ENCODE results near the gene NAA20. TPM values are rescaled to one million over a fixed set of nuclear protein-coding genes. Genes with fewer than 3 reads are reported as not detected.

NAA20 gene, protein sequence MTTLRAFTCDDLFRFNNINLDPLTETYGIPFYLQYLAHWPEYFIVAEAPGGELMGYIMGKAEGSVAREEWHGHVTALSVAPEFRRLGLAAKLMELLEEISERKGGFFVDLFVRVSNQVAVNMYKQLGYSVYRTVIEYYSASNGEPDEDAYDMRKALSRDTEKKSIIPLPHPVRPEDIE
- total RNA-seq, result 10 to 100 TPM; 50.5 to 67.5 TPM

DNA sequence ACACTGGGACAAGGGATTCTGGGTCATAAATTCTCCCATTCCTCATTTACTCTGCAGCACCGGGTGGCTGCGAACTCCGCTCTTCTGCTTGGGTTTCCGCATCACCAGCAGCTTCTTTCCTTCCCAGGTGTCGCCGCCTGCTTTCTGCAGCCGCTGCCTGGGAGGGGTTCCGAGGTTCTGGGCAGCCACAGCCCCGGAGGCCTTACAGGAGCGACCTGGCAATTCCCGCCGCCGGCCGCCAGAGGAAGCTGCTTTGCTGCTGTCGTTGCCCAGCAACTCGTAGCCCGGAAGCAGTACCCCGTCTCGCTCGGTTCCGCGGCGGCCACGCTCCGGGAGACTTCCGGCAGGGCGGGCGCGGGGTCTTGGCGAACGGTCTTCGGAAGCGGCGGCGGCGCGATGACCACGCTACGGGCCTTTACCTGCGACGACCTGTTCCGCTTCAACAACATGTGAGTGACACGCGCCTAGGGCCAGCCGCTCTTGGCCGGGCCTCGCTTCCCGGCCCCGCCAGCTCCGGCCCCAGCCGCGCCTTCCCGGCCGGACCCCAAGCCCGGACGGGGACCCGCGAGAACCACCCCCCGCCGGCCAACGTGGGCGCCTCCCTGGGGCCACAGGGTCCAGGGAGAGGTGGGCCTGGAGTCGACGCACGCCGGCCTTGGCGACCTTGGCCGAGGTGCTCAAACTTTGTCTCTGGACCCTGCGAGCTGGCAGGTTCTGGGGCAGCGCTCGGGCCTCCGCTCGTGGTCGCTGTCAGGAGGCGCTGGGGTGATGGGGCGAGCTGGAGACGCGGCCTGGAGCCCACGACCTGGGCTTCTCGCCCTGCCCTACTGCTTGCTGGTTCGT lies at the start of gene NAA20:
Gene NAA20 (plus strand): TSS at position 362 of the 843 bp plus-strand sequence. CDS start 35 bp downstream, at position 397.
- Mint-ChIP-seq H3K9me3 (no peaks in the 10 kb centered on the region), H3K36me3 (peaks cover 17 to 22% of the 10 kb centered on the region in 2 donors), H3K27ac (peak within 1 kb of the TSS; percentile 88 to 95)
- DNase-seq (ENCODE audit: low spot score in 2 of 2) (peak; percentile 89 to 90), ATAC-seq (peak; percentile 99)

DNA sequence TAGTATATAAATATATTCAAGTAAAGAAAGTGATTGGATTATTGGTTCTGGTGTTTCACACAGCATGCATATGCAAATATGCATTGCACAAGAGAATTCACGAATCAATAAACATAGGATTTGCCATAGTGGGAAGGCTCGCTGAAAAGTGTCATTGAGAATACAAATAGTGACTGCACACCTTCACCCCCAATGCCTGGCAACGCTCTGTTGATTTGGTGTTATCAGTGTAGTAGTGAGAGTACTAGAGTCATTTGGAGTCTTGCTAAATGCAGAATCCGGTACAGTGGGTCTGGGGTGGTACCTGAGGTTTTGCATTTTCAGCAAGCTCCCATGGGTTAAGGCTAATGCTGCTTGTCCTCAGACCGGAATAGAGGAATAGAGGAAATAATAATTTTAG lies 49.7 kb upstream of the NAA20 start:
- H3K9me3 Mint-ChIP-seq, result no peaks in the 10 kb centered on the region
- no peak for ATAC-seq

DNA sequence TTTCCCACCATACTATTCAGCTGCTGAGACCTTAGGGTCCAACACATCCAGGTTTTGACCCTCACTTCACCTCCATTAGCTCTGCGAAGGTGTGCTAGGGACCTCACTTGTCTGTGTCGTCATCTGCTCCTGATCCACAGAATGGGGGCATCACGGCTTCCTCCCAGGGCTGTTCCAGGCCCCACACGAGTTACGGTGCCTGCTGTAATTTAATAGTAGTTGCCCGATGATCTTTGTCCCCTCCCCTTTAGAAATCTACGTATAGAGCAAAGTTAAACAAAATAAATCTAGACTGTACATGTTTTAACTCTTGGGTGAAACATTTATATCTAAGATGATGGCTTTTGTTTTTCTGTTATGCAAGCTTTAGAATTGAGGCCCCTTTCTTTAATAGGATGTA lies 49.1 kb upstream of the NAA20 start:
- ATAC-seq, result no peak
- DNase-seq (ENCODE audit: low spot score in 2 of 2), result no peak
- Mint-ChIP-seq H3K36me3 (no peaks in the 10 kb centered on the region), H3K27ac (no peak overlapping the region), H3K9me3 (no peaks in the 10 kb centered on the region)

More for the DNA sequence above, 49.7 kb upstream of the NAA20 start:
- DNase-seq (ENCODE audit: low spot score in 2 of 2), result no peak
- no peaks in the 10 kb centered on the region for H3K36me3 Mint-ChIP-seq
- H3K27ac Mint-ChIP-seq, result no peak overlapping the region

DNA sequence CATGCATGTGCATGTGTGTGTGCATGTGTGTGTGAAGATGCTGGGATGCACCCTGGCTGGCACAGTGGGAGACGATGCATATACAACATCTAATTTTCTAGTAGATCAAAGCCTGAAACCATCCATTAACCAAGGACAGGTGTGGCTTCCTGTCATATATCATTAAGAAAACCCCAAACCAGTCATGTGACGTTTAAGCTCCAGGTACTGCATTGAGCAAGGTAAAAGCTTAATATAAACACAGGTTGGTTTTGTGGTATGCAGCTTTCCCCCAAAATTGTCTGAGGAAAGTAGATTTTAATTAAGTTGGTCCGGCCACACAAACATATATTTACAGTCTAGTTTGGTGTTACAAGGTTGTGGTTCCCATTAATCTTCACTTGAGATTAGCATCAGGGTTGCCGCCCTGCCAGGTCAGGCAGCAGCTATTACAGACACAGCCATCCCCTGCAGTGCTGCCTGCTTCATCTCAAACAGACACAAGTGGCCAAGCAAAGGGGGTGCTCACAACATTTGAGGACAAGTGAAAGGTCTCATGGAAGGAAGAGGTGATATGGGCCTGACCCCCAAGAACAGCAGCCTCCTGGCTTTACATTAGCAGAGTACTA lies 48.6 kb upstream of the NAA20 start:
- no peak overlapping the region for H3K27ac Mint-ChIP-seq

DNA sequence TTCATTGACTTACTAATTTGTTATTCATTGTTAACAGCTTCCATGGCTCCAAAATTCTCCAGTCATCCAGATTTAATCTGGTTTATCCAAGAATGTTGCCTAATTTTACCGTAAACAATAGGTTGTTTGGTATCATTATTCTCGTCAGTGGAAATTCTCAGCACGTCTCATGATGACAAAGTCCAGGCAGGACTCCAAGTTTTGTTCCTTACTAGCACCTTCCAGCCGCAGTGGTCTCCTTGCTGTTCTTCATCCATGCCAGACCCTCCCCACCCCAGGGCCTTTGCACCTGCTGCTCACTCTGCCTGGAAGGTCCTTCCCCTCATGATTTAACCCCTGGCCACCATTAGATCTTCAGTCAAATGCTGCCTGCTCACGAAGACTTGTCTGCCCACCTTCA lies 48.1 kb upstream of the NAA20 start:
- no peak for ATAC-seq
- no peaks in the 10 kb centered on the region for H3K36me3 Mint-ChIP-seq
- H3K9me3 Mint-ChIP-seq, result no peaks in the 10 kb centered on the region
- no peak for DNase-seq (ENCODE audit: low spot score in 2 of 2)
- H3K27ac Mint-ChIP-seq, result no peak overlapping the region

More for the DNA sequence above, 48.6 kb upstream of the NAA20 start:
- DNase-seq (ENCODE audit: low spot score in 2 of 2) (no peak), ATAC-seq (no peak)
- Mint-ChIP-seq H3K36me3 (no peaks in the 10 kb centered on the region), H3K9me3 (no peaks in the 10 kb centered on the region)

DNA sequence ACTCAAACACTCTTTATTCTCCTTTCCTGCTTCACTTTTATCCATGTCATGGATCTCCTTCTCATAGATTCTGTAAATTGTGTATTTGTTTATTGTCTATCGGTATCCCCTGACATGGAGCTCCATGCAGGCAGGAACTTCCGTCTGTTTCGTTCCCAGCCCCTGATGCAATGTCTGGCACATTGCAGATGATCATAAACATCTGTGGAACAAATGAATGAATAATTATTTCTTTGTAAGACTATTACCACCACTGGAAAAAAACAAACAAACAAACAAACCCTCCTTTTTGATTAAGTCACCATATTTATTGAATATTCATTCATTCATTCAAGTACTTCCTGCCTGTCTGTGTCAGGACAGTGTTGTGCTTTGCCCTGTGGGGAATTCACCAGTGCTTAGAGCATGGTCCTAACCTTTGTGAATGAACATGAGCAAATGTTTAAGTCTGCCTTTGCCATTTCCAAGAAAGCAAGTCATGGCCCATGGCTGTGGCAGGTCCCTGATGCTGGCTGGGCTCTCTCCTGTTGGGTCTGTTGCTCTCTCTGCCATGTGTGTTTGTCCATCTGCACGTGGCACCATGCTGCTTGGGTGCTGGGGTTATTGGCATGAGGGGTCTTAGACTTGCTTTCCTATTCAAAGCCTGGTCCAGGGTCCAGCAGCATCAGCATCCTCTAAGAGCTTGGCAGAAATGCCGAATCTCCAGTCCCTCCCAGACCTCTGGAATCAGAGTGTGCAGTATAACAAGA lies 47.5 kb upstream of the NAA20 start:
- Mint-ChIP-seq H3K36me3 (no peaks in the 10 kb centered on the region), H3K9me3 (no peaks in the 10 kb centered on the region), H3K27ac (no peak overlapping the region)
- ATAC-seq (no peak), DNase-seq (ENCODE audit: low spot score in 2 of 2) (no peak)

DNA sequence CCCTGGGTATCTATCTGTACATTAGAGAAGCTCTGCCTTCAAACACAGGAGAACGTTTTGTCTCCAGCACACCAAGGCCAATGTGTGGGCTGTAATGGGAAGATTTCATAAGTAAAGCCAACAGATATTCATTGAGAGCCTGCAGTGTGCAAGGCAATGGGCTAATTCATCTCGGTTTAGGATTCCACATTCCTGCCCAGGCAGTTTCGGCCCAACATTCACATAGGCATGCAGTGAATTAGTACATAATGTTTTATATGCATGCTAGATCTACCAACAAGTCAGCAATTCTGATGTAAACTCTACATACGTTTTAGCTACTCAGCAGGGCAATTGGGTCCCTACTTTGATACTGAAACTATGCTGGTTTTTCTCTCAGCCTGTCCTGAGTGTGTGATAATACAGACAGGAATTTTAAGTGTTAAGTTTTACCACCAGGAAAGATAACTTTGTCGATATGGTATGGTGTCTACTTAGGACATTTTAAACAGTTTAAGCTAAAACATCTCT lies 46.9 kb upstream of the NAA20 start:
- no peaks in the 10 kb centered on the region for H3K9me3 Mint-ChIP-seq
- H3K27ac Mint-ChIP-seq, result no peak overlapping the region
- no peak for DNase-seq (ENCODE audit: low spot score in 2 of 2)
- ATAC-seq, result no peak
- no peaks in the 10 kb centered on the region for H3K36me3 Mint-ChIP-seq

DNA sequence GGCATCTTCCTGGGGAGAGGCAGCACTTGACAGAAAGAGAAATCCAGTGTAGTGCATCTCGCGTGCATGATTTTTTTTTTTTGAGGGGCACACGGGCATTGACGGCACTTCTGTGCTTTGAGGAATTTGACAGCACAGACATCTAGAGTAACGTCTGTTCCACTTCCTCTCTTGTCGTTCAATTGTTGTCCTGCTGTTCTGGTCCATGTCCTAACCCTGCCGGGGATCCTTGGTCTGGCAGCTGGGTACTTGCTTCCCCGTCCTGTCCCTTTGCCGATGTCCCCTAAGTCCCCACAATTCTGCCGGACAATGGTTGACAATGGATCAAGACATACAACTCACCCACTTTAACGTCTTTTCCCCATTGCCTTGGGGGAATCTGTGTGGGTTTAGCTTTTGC lies 46.0 kb upstream of the NAA20 start:
- no peaks in the 10 kb centered on the region for H3K9me3 Mint-ChIP-seq
- H3K27ac Mint-ChIP-seq, result no peak overlapping the region
- H3K36me3 Mint-ChIP-seq, result no peaks in the 10 kb centered on the region
- DNase-seq (ENCODE audit: low spot score in 2 of 2) (no peak), ATAC-seq (no peak)

DNA sequence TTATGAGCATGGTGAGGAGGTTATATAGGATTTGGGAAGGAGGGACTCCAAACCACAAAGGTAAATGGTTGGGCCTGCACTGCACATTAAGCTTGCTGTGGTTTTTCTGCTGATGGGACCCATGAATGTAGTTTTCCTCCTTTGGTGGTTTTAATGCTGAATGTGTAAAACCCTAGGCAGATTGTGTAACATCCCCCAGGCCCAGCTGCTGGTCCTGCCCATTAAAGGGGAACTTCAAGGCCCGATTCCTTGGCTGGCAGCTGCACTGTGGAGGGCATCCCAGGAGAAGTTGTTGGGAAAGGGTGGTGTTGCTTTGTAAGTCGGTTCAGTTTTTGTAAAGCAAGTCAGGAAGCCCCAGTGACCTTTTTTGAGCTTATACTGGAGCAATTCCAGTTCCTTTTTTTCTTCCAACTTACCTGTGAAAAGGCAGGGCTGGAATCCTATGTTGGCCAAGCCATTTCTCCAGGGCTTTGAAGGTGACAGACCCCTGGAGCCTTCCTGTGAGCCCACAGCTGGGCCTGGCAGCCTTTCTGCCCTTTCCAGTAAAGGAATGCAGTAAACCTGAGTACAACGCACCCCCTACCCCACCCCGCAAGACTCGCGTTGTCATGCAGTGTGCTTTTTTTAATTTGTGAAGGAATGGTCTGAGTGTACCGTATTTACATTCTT lies 43.1 kb upstream of the NAA20 start:
- Mint-ChIP-seq H3K36me3 (no peaks in the 10 kb centered on the region), H3K27ac (no peak overlapping the region), H3K9me3 (no peaks in the 10 kb centered on the region)
- DNase-seq (ENCODE audit: low spot score in 2 of 2) (no peak), ATAC-seq (no peak)

DNA sequence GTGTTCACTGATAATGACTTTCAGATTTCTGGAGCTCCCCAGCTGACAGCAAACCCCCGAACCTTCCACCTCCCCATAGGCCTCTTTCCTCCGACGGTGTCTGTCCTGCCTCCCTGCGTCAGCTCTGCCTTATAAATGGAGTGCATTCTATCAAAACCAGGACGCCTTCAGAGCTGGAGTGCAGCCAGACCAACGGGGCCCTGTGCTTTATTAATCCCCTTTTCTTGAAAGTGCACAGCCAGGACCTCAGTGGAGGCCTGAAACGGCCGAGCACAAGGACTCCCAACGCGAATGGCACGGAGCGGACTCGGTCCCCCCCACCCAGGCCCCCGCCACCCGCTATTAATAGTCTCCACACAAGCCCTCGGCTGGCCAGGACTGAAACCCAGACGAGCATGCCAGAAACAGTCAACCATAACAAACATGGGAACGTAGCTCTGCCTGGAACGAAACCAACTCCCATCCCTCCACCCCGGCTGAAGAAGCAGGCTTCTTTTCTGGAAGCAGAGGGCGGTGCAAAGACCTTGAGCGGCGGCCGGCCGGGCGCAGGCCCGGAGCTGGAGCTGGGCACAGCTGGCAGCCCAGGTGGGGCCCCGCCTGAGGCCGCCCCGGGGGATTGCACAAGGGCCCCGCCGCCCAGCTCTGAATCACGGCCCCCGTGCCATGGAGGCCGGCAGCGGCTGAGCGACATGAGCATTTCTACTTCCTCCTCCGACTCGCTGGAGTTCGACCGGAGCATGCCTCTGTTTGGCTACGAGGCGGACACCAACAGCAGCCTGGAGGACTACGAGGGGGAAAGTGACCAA lies 42.3 kb upstream of the NAA20 start:
- H3K36me3 Mint-ChIP-seq, result no peaks in the 10 kb centered on the region
- no peak for DNase-seq (ENCODE audit: low spot score in 2 of 2)
- ATAC-seq, result no peak
- H3K9me3 Mint-ChIP-seq, result no peaks in the 10 kb centered on the region
- no peak overlapping the region for H3K27ac Mint-ChIP-seq

DNA sequence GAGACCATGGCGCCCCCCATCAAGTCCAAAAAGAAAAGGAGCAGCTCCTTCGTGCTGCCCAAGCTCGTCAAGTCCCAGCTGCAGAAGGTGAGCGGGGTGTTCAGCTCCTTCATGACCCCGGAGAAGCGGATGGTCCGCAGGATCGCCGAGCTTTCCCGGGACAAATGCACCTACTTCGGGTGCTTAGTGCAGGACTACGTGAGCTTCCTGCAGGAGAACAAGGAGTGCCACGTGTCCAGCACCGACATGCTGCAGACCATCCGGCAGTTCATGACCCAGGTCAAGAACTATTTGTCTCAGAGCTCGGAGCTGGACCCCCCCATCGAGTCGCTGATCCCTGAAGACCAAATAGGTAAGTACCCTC lies 41.7 kb upstream of the NAA20 start:
- no peak overlapping the region for H3K27ac Mint-ChIP-seq
- no peaks in the 10 kb centered on the region for H3K36me3 Mint-ChIP-seq
- DNase-seq (ENCODE audit: low spot score in 2 of 2) (no peak), ATAC-seq (no peak)
- no peaks in the 10 kb centered on the region for H3K9me3 Mint-ChIP-seq

DNA sequence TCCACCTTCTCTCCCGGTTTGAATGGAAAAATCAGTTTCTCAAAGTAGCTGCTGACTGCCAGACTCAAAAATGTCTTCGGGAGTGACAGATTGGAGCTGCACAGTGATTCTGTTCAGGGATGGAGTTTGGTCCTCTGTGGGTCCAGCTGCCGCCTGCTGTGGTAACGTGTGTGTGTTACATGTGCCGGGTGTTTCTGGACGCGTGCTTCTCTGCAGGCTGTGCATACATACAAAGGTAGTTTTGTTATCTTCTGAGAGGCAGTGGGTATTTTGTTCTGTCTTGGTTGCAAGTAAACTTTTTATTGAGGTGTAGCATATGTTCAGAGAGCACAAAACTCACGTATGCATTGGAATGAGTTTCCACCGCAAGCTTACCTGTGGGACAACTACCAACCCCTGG lies 41.3 kb upstream of the NAA20 start:
- ATAC-seq (no peak), DNase-seq (ENCODE audit: low spot score in 2 of 2) (no peak)
- Mint-ChIP-seq H3K27ac (no peak overlapping the region), H3K9me3 (no peaks in the 10 kb centered on the region), H3K36me3 (no peaks in the 10 kb centered on the region)

DNA sequence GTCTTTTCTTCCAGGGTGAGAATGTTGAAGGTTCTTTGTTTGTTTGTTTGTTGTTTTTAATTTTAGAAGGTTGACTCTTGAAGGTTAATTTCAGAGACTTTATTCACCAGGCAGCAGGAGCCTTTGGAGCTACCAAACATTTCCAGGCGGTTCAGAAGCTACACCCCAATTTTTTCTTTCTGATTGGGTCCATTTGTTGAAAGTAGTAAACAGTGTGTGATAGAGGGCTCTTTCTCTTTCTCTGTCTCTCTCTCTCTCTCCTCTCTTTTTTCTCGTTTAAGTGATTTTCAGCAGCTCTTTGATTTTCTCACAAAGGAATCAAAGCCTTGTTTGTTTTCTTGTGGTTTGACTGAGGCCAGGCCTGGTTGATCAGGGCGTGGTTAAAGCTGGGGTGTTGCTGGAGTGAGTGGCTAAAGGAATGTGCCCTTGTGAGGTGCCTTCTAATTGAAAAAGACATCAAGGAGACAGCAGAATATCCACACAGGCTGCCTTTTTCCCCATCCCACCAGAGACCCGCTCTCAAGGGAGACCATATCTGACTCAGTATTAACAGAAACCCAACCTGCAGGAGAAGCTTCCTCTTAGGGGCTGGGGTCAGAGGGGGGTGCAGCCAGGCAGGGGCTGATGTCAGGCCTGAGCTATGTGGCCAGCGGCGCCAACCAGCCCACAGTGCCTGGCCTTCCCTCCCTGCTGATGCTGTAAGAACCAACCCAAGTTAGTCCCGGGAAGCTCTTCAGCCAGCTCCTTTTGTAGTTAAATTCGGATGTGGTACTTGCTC lies 40.4 kb upstream of the NAA20 start:
- DNase-seq (ENCODE audit: low spot score in 2 of 2) (no peak), ATAC-seq (no peak)
- Mint-ChIP-seq H3K9me3 (no peaks in the 10 kb centered on the region), H3K27ac (no peak overlapping the region), H3K36me3 (no peaks in the 10 kb centered on the region)

DNA sequence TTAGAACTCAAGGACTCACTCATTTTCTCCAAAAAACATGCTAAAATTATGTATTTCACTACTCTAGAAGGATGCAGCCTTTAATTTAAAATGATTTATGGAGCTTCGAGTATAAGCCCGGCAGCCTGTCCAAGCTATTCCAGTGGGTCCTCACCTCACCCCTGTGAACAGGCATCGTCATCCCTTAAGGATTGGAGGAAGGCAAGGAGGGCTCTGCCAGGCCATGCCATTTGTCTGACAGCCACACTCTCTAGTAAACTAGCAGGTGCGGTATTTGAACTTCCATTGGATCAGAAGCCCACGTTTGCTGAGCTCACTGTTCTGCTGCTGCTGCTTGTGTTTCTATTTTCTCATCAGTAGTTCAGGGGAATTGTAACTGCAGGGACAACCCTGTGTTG lies 39.8 kb upstream of the NAA20 start:
- Mint-ChIP-seq H3K27ac (no peak overlapping the region), H3K9me3 (no peaks in the 10 kb centered on the region), H3K36me3 (no peaks in the 10 kb centered on the region)
- DNase-seq (ENCODE audit: low spot score in 2 of 2) (no peak), ATAC-seq (no peak)

DNA sequence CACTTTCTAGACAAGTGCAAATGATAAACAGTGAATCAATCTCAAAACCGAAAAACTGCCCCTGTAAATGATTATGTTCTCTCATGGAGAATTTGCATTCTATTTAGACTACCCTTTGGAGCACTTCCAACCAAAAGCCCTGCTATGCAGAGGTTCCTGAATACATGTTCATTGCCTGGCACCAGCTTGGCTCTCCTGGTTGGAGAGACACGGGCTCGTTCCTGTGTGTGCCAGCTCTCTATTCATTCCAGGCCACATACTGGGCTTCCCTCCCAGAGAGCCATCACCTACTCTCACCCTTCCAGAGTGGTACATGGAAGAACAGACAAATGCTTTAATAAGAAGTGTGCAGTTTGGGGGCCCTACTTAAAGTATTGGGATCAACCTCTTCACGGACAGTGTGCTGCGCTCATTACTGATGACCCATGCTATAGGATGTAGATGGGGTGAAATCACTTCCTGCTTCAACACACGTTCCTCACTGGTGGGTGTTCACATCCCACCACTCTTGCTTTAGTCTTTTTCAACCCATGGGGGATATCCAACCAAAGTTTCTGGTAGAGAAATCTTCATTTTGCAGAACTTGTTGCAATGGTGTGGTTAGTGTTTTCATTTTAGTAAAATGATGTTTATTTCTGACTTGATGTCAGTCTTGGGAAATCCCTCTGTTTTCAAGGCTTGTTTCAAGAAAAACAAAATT lies 38.5 kb upstream of the NAA20 start:
- Mint-ChIP-seq H3K9me3 (no peaks in the 10 kb centered on the region), H3K36me3 (no peaks in the 10 kb centered on the region), H3K27ac (no peak overlapping the region)
- ATAC-seq (no peak), DNase-seq (ENCODE audit: low spot score in 2 of 2) (no peak)
